NCI-H226 (cell line): Measurements from ENCODE around the gene SGMS1.
A peak's percentile ranks its signal among the peaks of the same experiment; 100 is the strongest.
"Not testable (repeated sequence)": the region's sequence is repeated elsewhere in the genome, so short reads cannot be mapped to it uniquely, and the experiment has no call there.

Experiments
- DNase-seq: peaks from one replicate; pipeline ENCODE4 v3.0.0-alpha.2; 2015

Gene SGMS1

DNA sequence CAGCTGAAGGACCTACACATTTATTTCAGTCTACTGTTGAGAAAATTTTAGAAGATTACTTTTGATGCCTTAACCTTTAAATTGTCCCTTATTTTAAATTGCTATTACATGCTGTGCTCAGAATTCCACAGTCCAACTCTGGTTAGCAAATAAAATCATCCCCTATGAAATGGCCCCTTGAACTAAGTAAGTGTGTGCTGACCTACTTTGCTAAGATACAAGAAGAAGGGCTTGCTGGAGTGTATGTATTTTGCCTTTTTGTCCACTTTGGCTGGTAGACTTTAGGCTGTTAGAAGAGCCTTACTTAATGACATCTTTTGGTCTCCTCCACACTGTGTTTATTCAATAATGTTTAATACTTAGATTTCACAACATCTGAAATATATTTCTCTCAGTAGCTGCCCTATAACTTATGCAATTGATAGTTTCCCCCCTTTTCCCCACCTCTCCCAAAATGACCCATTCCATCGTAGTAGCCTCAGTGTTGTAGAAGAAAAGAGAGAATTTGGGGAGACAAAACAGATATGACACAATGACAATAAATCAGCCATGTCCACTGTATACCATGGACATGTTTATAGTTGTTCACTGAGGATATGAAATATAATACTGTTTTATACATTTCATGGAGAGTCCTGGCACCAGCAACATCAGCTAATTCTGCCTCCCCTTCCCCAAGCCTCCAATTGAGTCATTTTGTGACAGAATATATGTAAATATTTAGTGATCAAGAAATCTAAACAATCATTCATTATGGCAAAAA, 264.6 kb downstream of the SGMS1 start:
- DNase-seq, result no peak

GRCh38 chr10:50358411-50358810, 265.3 kb downstream of the SGMS1 start:
- DNase-seq, result no peak

DNA sequence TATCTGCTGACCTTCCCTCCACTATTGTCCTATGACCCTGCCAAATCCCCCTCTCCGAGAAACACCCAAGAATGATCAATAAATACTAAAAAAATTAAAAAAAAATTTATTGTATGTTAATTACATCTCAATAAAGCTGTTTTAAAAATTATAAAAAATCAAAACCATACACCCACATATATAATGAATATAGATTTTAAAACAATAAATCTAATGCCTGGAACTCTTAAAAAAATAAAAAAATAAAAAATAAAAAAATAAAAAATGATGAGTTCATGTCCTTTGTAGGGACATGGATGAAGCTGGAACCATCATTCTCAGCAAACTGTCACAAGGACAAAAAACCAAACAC, 267.3 kb downstream of the SGMS1 start:
- not testable (repeated sequence) for DNase-seq

DNA sequence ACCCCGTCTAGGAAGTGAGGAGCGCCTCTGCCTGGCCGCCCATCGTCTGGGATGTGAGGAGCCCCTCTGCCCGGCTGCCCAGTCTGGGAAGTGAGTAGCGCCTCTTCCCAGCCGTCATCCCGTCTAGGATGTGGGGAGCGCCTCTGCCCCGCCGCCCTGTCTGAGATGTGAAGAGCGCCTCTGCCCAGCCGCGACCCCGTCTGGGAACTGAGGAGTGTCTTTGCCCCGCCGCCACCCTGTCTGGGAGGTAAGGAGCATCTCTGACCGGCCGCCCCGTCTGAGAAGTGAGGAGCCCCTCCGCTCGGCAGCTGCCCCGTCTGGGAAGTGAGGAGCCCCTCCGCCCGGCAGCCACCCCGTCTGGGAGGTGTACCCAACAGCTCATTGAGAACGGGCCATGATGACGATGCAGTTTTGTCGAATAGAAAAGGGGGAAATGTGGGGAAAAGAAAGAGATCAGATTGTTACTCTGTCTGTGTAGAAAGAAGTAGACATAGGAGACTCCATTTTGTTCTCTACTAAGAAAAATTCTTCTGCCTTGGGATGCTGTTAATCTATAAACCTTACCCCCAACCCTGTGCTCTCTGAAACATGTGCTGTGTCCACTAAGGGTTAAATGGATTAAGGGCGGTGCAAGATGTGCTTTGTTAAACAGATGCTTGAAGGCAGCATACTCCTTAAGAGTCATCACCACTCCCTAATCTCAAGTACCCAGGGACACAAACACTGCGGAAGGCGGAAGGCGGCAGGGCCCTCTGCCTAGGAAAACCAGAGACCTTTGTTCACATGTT, 267.9 kb downstream of the SGMS1 start:
- DNase-seq, result not testable (repeated sequence)

- DNase-seq, result no peak
Observed at GRCh38 chr10:50351483-50352146, 272.1 kb downstream of the SGMS1 start.

GRCh38 chr10:50350366-50350765, 273.4 kb downstream of the SGMS1 start:
- no peak for DNase-seq

DNA sequence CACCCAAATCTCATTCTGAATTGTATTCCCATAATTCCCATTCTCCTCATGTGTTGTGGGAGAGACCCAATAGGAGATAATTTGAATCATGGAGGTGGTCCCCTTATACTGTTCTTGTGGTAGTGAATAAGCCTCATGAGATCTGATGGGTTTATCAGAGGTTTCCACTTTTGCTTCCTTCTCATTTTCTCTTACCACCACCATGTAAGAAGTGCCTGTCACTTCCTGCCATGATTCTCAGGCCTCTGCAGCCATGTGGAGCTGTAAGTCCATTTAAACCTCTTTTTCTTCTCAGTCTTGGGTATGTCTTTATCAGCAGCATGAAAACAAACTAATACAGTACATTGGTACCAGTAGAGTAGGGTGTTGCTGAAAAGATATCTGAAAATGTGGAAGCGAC, 274.2 kb downstream of the SGMS1 start:
- DNase-seq, result no peak

DNA sequence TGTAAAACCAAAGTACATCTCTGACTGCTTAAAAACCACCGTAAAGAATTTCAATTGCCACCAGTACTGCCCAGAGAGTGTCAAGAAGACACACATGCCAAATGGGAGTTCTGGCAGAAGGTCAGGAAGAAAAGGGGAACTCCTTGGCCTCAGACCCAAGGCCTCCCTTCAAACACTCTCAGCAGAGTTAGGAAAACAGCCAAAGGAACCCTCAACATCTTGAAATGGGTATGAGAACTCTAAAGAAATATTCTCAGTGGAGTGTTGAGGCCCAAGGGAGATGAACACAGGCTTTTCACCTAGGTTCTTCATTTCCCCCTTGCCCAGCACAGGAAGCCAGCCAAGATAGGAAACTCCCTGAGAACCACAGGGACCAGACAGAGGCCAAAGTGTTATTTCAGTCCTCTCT, 276.4 kb downstream of the SGMS1 start:
- DNase-seq, result no peak

GRCh38 chr10:50346942-50347341, 276.8 kb downstream of the SGMS1 start:
- DNase-seq, result no peak

GRCh38 chr10:50345545-50345944, 278.2 kb downstream of the SGMS1 start:
- no peak for DNase-seq

DNA sequence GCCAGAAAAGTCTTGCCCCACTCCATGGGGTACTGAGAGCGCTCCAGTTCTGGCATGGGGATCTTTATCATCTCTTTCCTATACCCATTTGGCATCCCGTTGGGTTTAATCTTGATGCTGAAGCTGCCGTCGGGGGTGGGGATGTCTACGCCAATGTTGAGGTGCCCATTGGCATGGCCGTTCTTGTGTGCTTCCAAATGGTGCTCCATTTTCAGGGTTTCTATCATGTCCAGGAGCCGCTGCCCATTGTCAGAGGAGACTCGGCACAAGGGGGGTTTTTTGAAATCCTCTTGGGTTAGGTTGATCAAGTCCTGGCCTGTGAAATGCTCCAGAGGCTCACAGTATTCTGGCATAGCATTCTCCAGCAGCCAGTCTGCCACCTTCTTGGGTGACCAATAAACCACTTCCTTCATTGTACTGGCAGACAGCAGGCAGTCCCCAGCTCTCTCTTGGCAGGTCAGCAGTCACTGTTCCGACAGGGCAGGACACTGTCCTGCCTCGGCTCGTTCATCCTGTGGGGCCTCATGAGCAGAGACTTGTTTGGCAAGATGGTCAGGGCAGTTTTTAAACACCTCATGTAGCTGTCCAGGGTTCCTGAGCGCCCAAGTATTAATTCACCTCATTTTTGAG, 279.9 kb downstream of the SGMS1 start:
- no peak for DNase-seq

GRCh38 chr10:50341987-50342386, 281.8 kb downstream of the SGMS1 start:
- no peak for DNase-seq

DNA sequence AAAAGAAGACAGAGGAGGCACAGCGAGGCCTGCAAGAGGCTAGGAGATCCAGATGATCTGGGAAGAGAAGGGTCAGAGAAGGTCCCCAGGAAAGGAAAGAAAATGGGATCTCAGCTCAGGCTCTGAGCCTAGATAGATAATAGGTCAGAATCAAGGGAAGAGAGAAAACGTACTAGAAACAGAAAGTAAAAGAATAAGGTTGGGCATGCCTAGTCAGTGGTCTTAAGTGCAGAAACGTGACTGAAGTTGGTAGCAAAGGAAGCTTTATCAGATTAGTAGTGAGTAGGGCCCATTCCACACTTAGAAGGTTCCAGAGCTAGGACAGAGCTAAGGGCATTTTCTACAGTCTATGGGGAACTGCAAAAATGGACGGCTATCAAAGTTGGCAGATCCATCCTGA, 287.6 kb downstream of the SGMS1 start:
- DNase-seq, result no peak

DNA sequence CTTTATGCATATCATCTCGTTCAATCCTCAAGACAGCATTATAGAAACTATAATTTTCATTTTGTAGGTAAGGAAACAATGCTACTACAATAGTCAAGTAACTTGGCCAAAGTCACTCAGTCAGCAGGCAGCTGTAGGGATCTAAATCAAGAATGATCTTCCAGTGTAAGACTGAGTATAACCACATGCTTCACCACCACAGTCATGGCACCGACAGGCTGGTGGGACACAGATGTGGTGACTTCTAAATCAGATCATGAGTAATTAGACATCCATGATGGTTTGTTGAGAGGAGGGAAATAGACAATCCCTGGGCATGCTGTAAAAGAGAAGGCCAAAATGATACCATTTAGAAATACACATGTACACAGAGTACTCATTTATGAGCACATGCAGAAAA, 288.4 kb downstream of the SGMS1 start:
- DNase-seq, result no peak

DNA sequence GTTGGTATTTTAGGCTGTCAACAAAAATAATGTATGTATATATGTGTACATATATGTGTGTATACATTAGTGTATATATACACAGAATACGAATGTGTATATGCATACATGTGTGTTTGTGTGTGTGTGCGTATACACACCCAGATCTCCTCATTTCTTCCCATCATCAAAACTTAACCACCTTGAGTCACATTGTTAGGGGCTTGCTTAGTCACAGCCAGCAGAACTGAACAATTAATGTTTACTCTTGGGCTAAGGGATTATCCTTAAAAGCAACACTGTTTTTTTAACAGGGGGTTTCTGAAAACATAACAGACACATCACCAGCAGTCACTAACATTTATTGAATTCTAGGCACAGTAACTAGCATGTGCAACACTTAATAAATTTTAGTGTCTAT, 289.5 kb downstream of the SGMS1 start:
- no peak for DNase-seq

GRCh38 chr10:50333872-50334271, 289.9 kb downstream of the SGMS1 start:
- DNase-seq, result no peak

DNA sequence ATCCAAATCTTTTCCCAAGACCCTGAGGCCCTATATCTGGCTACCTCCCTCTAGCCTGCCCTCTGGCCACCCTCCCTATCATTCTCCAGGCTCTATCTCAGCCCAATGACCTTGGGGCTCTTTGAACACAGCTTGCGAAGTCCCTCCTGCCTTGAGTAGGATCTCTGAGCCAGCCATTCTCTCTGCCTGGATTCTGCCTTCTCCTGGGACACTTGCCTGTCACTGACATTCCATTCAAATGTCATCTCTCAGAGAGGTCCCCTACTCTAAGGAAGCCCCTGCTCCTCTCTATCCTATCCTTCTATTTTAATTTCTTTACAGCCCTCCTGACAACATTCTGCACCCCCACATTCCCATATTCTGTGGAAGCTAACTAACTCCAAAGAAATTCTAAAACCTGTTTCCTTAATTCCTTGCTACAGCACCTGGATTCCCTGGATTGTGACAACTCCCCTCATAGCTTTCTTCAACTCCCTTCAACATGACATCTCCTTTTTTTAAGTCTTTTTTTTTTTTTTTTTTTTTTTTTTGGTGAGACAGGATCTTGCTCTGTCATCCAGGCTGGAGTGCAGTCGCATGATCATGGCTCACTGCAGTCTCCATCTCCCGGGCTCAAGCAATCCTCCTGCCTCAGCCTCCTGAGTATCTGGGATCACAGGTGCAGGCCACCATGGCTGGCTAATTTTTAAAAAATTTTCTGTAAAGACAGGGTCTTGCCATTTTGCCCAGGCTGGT, 291.5 kb downstream of the SGMS1 start:
- no peak for DNase-seq

GRCh38 chr10:50331486-50331885, 292.3 kb downstream of the SGMS1 start:
- no peak for DNase-seq

DNA sequence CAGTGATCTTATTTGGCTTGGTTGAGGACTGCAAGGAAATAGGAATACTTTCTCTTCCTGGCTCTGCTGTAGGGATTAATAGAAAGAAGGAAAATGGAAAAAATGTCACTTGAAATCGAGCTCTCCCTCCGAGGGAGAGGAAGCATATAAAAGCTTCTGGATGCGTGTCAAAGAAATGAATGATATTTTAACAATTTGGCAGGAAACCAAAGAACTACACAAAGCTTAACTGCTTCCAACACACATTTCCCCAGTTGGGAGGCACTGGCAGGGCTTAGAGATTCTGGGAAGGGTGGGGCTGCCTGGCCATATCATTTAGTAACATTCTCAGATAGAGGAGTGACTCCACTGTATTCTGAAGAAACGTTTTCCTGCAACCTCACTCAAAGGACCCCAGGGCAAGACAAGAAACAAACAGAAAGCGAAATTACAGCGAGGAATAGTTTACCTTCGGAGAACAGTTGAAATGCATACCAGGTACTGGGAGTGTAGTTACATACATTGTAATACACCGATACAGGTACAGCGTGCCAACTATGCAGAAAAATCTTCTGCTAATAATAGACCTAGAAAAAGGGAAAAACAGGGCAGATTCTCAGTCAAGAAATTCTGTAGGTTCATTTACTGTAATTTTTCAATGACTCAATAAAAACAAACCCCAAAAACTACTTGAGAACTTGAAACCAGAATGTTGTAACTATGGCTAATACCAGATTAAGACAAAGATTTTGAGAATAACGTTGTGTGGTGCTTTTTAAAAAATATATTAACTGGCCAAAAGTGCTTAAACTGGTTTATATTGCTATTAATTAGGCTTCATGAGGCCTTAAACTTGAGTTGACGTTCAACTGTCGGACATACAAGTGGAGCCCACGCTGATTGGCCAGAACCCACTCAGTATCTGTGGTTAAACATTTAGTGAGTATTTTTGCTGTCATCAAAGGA, 296.7 kb downstream of the SGMS1 start:
- peak; percentile 90 for DNase-seq

DNA sequence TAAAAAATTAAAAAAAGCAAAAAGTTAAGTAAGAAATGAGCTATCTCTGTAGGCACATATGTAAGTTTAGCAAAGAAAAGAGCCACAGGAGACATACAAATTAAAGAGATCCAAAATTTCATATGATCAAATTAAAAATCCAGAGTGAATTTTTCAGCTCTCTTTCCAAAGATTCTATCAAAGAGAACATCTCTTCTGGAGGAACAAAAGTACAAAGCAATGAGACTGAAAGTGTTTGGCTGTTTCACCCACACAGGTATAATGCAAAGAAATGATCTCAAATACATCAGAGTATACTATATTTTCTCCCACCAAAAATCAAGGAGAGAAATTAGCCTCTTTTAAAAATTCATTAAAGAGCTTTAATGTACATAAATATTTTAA, 297.6 kb downstream of the SGMS1 start:
- DNase-seq, result no peak

DNA sequence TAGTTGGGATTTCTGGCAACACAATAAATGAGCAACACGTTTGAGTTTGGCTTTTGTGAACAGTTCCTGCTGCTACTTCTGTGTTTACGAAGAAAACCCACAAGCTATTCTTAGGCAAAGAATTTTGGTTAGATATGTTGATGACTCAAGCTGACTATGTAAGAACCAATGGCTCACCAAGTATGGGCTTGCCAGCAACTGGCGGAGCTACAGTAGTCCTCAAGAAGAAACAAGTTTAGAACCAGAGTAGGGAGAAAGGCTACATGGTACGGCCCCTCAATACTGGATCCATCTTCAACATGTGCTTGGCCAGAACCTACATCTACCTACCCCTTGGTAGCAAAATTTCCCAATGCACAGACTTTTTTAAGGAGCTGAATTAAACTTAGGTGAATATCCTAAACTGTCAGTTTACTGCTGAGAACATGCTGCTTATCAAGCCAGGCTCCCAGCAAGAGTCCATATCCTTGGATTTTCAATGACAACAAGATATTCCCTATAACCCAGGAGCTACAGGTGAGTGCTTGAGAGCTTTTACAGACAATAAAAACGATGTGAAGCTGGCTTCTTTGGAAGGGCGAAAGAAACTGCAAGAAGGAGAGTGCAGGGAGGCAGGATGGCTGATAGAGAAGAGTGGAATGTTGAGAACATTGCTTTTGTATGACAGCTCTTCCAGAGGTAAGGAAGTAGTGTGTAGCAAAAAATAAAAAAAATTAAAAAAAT, 298.1 kb downstream of the SGMS1 start:
- peak; percentile 95 for DNase-seq
